Femur (tissue), 1 donor: Measurements from ENCODE around the gene GULP1.
"Not testable (repeated sequence)": the region's sequence is repeated elsewhere in the genome, so short reads cannot be mapped to it uniquely, and the experiment has no call there.

Experiments
- DNase-seq: peaks from one replicate; pipeline ENCODE4 v3.0.0-alpha.2; 2017

GULP1 gene

DNA sequence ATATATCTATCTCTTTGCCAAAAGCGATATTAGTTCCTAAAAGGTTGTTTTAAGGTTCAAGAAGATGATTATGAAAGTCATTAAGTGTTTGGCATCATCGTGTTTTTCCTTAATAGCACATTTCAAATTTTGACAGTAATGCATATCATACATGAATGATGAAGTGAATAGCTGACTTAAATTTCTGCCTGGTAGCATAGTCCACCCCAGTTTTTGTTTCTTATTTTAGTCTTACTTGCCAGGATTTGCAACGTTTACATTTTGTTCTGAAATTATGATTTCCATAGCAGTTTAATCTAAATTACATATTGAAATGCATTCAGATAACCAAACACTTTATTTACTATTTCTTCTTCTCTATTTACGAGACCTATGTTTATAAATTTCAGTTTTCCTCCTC, 201.1 kb downstream of the GULP1 start:
- DNase-seq: no peak

DNA sequence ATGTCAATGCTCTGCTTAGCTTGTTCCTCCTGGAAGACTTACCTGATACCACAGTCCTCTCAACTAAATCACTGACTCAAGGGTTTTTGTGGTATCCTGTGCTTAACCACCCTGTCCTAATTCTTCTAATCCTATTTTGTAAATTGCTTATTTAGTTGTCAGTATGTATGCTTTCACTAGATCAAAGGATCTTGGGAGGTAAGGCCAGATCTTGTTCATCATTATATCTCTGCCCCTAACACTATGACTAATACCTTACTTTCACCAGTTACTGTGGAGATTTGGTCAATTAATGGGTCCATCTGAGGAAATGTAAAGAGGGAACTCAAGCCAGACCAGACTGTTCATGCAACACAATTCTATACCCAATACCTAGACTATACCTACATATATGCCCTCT, 203.2 kb downstream of the GULP1 start:
- DNase-seq: no peak

DNA sequence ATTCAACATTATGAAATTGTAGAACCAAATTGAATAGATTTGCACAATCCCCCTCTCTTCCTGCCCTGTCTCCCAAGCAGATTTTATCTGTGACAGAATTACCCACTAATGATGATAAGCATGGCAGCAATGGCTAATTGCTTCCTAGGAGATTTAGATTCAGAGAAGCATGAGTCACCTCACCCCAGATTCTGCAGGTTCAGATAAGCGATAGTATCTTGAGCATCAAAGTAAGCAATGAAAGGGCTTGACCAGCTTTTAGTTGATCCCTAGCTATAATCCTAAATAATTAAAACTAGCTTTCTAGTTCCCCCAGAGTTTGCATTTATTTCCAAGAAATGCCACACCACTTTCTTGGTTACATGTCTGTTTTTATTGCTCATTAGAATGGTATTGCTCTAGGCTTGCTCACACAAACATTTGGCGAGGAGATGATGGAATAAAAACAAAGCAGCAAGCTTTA, 204.3 kb downstream of the GULP1 start:
- DNase-seq: no peak

DNA sequence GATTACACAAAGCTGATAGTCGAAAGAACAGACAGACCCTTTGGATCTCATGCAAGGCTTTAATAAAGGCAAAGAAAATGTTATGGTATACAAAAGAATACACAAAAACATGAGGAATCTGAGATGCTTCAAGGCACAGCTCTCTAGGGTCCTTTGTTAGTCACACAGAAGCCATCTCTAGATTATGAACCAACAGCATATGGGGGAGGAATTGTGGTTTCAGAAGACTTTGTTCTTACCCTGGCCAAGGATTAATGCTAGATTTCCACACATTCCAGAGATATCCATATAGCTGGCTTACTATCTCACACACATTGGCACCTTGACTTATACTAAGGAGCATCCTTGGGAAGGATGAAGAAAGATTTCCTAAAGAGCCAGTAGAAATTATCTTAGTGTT, 206.1 kb downstream of the GULP1 start:
- no peak for DNase-seq

DNA sequence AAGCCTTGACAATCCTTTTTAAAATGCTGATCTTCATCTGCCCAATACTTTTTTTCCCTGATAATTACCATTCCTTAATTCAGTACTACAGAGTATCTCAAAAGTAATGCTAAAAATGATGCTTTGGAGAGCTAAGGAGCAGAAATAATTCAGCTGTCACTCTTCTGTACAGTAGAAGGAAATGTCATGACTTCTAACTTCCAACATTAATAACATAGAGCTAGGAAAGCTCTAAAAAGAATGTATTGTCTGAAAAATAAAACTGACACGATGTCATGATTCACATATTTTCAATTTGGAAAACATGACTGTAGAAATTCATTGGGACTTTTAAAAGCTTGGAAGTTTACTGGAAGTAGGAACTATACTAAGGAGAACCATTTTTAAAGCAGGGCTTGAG, 212.3 kb downstream of the GULP1 start:
- DNase-seq: no peak

DNA sequence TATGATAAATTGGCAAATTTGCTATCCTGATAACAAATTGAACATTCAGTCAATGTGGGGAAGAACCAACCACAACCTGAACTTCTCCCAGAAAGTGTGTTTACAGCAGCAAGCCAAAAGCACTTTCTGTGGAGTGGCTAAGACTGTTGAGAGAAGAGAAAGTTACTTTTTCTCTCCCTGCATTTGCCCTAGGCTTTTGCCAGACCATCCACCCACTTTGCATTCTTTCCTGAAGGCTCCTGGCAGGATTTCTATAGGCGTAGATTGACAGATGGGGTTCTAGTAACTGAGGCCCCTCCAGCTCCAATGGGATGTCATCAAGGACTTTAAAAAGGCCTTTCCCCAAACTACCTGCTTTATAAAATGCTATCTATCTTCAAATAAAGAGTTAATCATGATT, 215.2 kb downstream of the GULP1 start:
- DNase-seq: no peak

DNA sequence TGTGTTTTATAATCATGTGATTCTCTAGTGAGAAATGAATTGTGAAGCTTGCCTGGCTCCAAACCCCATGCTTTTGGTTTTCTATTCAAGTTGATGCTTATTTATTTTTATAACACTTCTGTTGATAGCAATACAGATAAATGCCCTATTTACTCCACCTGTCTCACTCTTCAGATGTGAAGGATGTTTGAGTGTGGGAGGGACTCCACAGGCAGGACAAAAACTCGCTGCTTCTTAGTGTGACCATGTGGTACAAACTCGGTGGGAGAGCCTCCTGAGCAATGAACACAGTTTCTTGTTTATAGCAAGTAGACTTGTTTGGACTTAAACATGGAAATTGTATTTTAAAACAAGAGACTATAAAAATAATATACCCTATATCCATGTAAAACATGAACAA, 219.7 kb downstream of the GULP1 start:
- DNase-seq: no peak

DNA sequence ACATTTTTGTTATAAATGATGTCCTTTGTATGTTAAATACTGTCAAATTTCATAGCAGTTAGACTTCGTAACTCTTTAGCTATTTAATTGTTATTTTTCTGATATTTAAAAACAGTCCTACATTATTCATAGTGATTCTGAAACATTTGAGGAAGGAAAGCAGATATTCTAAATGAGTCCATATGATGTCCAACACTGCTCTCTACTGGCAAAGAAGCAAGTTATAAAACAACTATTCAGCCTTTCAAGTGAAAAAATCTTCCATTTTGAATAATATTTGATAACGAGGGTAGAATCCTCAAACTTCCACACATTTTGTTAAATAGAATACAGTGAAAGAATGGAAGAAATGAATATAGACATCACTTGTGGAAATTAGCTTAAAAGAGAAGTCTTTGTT, 220.8 kb downstream of the GULP1 start:
- no peak for DNase-seq

DNA sequence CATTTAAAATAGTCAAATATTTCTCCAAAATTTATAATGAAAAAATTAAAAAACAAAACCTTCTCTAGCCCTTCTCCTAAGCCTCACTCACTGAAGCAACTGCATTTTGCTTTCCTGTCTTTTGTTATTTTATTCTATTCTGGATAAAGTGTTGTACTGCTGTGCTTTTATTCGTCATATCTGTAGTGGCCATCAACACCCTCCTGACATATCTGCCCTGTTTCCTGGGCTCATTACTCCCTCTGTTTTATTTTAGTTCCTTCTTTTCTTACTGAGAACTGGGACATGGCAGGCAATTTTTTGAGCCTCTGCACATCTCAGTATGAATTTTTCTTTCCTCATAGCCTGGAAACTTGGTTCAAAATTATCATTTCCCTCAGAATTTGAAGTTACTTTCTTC, 224.2 kb downstream of the GULP1 start:
- DNase-seq: no peak

DNA sequence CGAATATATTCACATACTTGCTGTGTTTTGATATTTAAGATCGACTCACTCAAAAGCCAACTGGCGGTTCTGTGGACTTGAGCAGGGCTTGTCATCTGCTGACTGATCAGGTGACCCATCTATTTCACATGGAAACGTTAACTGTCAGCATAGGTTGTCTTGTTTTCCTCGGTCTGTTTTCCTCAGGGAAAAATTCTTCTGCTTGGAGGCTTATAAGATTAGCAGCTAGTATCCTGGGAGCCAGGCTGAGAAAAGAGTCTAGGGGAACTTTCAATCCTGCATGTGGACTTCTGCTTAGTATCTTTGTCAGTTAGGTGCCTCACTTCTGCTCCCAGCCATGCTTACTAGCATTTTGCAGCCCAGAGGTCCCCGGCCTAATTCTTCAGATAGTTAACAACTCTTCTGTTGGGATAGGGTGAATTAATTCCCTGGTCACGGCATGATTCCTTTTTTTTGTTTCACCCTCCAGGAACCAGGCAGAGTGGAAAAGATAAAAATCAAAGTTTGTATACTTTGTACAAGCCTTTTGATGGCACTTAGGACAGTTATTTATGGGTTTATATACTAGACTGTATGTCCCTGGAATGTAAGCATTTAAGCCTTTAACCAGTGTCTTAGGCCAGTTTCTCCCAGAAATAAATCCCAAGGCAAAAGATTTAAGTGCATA, 226.0 kb downstream of the GULP1 start:
- no peak for DNase-seq

DNA sequence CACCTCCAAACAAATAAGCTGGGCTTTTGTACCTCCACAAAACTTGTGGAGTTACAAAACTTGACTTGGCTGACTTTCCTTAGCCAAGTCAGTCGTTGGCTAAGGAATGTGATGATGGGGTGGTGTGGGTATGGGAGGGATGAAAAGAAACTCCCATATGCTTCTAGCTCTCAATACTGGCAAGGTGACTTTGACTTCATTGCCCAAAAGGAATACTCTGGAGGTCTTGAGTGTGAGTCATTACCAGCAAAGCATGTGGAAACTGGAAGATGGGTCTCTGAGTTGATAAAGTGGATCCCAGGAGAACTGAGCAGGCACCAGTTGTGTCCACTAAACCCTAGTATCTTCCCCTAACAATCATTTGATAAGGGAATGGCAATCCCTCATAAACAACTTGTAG, 226.7 kb downstream of the GULP1 start:
- no peak for DNase-seq

DNA sequence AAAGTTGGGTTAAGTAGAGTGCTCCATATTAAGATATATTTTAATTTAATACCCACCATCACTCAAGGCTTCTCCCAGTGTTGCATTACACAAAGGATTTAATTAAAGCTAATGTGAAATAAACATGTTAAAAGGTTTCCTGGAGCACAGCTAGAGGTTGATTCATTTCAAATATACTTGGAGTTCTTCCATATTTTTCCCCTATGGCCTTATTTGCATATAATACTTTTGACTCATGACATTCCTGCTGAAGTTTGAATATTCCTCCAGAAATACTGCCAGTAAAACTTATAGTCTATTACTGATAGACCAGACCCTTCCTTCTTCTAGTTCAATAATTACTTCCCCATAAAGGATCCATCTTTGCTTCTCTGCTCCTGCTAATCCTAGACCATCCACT, 227.5 kb downstream of the GULP1 start:
- no peak for DNase-seq

DNA sequence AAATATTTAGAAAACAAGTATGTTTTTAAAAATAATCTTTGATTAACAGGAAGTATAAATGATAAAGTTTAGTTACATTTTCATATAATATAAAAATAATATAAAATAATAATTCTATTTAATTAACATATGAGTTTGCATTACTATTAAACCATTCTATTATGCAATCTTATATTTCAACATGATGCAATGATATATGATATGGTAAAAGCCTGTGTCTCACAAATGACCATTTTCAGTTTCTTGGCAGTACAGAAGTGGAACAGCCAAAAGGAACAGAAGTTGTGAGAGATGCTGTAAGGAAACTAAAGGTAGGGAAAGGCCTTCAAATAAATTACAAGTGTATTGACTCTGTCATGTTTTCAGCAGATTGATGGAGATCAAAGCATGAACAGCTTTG, 230.8 kb downstream of the GULP1 start:
- DNase-seq: no peak

DNA sequence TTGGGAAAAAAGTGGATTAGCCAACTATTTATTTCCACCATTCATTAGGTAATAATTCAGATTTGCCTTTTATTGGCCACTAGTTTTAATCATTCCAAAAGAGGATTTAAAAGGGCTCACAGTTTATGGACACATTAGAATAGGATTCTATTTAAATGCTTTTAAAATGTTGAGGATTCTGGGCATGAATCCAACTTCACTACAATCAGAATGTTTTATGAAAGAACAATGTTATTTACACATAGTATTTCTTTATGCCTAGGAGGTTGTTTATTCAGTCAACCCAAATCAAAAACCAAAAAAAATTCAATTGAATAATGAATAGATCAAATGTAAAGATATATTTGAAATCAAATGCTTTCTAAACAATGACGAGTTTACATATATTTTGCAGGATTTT, 232.2 kb downstream of the GULP1 start:
- DNase-seq: no peak

DNA sequence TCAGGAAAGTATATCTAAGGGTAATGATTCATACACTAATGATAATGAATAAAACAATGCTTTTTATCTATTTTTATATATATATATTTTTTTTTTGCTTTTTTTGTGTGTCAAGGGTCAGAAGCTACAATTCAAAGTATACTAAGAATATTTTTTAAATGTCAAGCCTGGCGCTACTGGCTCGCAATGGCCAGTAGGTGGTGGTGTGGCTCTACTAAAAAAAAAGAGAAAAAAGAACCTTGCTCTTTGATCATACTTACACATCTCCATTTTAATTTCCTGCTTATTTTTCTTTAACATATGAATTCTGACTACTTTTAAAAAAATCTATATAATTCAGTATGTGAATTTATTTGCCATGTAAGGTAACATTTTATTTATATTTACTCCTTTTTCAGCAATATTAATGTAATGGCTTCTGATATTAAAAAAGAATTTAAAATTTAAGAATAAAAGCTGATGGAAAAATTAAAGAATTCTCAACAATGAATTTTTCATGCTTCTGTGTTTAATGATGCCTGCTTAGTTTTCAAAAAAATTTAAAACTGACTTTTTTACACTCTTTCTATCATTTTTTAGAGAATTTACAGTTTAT, 232.9 kb downstream of the GULP1 start:
- DNase-seq: peak; percentile 45

DNA sequence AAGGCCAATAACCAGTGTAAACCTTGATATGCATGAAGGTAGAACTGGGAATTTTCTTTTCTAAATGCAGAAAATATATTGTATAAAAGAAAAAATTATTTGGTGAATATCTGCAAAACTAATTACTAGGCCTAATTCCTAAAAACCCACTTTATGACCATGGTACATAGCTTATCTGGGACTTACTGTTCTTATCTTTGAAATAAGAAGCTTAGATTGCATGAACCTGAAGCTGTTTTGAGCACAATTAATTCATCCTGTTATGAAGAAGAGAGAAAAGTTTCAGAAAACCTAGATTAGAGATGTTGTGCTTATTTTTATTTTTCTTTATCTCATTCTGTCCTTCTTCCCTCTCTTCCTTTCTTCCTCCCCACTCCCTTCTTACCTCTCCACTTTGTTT, 235.0 kb downstream of the GULP1 start:
- DNase-seq: no peak

DNA sequence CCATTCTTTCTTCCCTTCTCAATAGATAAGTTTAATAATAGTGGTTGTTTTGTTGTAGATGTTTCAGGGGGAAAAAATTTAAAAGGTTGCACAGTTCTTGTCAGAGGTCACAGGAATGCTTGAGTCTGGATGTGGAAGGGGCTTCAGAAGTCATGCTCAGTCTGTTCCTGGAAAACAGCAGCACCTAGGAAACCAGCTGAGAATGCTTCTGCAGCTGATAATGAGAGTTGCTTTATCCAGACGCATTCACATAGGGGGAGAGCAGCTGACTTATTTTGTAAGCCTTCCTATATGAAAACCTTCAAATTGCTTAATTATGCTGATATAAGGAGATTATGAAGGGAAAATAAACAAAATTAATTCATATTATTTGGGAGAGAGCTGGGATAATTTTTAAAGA, 235.5 kb downstream of the GULP1 start:
- DNase-seq: peak; percentile 56

DNA sequence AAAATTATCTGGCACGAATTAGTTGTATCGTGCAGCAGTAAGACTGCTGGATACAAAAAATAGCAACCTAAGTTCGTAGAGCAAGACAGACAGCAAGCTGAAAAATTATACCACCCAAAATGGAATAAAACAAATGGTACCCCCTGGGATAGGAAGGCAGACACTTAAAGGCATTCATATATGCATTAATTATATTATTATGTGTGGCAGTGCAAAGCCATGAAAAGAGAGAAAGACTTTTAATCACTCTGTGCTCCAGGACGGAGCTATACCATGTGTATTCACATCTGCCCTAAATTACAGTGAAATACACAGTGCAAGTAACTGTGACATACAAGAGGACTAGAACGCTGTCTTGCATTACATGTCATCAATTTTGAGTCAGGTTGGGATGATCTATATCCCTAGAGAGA, 235.9 kb downstream of the GULP1 start:
- DNase-seq: no peak

DNA sequence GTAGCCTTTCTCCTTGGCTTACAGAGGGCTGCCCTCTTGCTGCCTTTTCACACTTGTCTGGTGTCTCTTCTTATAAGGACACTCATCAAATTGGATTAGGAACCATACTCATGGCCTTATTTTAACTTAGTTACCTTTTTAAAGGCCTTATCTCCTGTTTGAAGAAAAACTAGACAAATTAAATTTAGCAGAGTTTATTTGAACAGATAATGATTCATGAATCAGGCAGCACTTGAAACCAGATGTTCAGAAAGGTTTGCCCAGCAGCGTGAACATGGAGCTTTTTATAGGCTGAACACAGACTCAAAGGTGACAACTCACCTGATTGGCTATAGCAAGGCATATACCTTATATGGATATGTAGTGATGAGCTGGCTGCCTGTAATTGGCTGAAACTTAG, 238.0 kb downstream of the GULP1 start:
- DNase-seq: no peak

DNA sequence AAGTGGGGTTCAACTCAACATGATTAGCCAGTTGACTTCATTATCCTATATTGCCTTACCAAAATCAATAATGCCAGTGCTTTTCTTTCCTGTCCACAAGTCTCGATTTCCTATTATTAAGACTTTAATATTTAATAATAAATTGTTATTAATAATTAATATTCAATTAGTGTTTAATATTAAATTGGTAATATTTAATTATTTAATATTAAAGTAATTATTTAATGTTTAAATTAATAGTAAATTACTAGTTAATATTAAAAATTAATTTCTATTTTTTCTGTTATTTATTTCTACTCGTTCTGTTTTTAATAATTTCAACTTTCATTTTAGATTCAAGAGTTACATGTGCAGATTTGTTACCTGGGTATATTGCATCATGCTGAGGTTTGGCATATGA, 243.2 kb downstream of the GULP1 start:
- no peak for DNase-seq

DNA sequence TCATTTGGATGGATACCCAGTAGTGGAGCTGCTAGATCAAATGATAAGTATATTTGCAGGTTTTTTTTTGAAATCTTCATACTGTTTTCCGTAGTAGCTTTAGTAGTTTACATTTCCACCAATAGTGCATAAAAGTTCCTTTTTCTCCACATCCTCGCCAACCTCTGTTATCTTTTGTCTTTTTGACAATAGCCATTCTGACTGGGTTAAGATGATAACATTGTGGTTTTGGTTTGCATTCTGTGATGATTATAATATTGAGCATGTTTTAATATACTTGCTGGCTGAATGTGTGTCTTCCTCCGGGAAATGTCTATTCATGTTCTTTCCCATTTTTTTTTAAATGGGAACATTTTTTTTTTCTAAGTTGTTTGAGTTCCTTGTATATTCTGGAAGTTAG, 260.0 kb downstream of the GULP1 start:
- DNase-seq: no peak

DNA sequence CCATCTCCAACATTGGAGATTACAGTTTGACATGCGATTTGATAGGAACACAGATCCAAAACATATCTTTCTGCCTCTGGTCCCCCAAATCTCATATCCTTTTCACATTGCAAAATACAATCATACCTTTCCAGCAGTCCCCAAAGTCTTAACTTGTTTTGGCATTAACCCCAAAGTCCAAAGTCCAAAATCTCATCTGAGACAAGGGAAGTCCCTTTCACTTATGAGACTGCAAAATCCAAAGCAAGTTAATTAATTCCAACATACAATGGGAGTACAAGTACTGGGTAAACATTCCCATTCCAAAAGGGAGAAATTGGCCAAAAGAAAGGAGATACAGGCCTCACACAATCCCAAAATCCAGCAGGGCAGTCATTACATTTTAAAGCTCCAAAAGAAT, 265.4 kb downstream of the GULP1 start:
- DNase-seq: no peak

DNA sequence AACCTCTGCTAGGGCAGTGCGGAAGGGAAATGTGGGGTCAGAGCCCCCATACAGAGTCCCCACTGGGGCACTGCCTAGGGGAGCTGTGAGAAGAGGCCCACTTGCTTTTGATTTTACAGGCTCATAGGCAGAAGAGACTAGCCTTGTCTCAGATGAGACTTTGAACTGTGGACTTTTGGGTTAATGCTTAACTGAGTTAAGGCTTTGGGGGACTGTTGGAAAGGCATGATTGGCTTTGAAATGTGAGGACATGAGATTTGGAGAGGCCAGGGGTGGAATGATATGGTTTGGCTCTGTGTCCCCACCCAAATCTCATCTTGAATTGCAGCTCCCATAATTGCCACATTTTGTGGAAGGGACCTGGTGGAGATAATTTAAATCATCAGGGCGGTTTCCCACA, 267.8 kb downstream of the GULP1 start:
- not testable (repeated sequence) for DNase-seq

DNA sequence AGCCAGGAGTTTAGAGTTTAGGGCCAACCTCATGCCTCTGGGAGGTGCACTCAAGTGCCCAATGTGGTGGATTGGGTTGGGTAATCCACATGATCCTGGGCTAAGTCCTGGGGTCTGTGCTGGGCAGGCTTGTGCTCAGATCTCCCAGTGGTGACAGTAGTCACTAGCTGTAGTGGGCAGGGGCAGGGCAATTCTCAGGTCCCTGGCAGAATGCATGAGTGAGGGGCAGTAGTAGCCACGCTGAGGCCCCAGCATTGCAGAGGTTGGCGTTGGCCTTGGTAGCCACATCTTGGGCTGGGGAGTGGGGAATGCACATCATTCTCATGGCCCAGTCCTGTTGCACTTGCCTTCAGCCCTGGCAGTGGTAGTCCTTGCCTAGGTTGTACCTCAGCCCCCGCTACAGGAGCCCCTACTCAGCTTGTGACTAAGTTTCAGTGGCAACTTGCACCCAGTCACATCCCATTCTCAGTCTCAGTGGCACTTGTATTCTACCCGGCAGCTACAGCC, 269.9 kb downstream of the GULP1 start:
- DNase-seq: no peak
